Neural cell (in vitro differentiated cells): ENCODE measurements around the gene NTHL1. TPM values are rescaled to one million over a fixed set of nuclear protein-coding genes. Genes with fewer than 3 reads are reported as not detected.

Source experiments
- H2AFZ ChIP-seq: fragments of 200-600, 300-800 bp; sonication (generic), shearing (Covaris generic); 2 replicates; pipeline ENCODE4 v1.6.0; 2014; ENCODE audit warnings: low read depth, mild to moderate bottlenecking, antibody characterized with exemption, low read length, moderate library complexity
- H3F3A ChIP-seq: fragments of 200-600 bp; shearing (Covaris generic); 2 replicates; pipeline ENCODE4 v1.6.1; 2016; ENCODE audit warnings: mild to moderate bottlenecking, moderate library complexity, mixed read lengths, antibody characterized with exemption, low read length; ENCODE audit not compliant: insufficient read depth, poor library complexity, severe bottlenecking
- H3K27ac ChIP-seq: fragments of 200-600, 300-800 bp; sonication (generic), shearing (Covaris generic); 2 replicates; pipeline ENCODE4 v1.5.1; 2014; ENCODE audit warnings: mild to moderate bottlenecking, low read length, moderate library complexity
- H3K27me3 ChIP-seq: fragments of 300-800, 200-600 bp; sonication (generic), shearing (Covaris generic); 2 replicates; pipeline ENCODE4 v1.6.0; 2014; ENCODE audit warnings: mild to moderate bottlenecking, low read depth, low read length, moderate library complexity; ENCODE audit not compliant: insufficient read depth
- H3K36me3 ChIP-seq: fragments of 300-800, 200-600 bp; sonication (generic), shearing (Covaris generic); 2 replicates; pipeline ENCODE4 v1.5.1; 2014; ENCODE audit warnings: mild to moderate bottlenecking, antibody characterized with exemption, low read length, moderate library complexity; ENCODE audit not compliant: insufficient read depth
- H3K4me2 ChIP-seq: fragments of 300-800, 200-600 bp; sonication (generic), shearing (Covaris generic); 2 replicates; pipeline ENCODE4 v1.6.0; 2014; ENCODE audit warnings: mild to moderate bottlenecking, low read length
- H3K4me3 ChIP-seq: fragments of 300-800, 200-600 bp; sonication (generic), shearing (Covaris generic); 2 replicates; pipeline ENCODE4 v1.5.1; 2014; ENCODE audit warnings: mild to moderate bottlenecking, low read length, moderate library complexity
- H3K79me2 ChIP-seq: fragments of 200-600 bp; shearing (Covaris generic); replicated peaks from 2 replicates; pipeline ENCODE4 v1.6.0; 2014; ENCODE audit warnings: mild to moderate bottlenecking, low read length, moderate library complexity; ENCODE audit not compliant: insufficient read depth
- H3K9ac ChIP-seq: fragments of 300-800, 200-600 bp; sonication (generic), shearing (Covaris generic); 2 replicates; pipeline ENCODE4 v1.6.1; 2016; ENCODE audit warnings: mild to moderate bottlenecking, low read length, mixed read lengths
- H3K9me2 ChIP-seq: fragments of 200-600 bp; shearing (Covaris generic); 2 replicates; pipeline ENCODE4 v1.6.1; 2016; ENCODE audit warnings: mild to moderate bottlenecking, low read length, mixed read lengths; ENCODE audit not compliant: insufficient read depth
- H3K9me3 ChIP-seq: fragments of 200-600, 300-800 bp; sonication (generic), shearing (Covaris generic); 2 replicates; pipeline ENCODE4 v1.6.1; 2016; ENCODE audit warnings: mild to moderate bottlenecking, mixed run types, low read length, moderate library complexity, mixed read lengths
- H4K20me1 ChIP-seq: fragments of 200-600 bp; shearing (Covaris generic); 2 replicates; pipeline ENCODE4 v1.6.1; 2016; ENCODE audit warnings: mild to moderate bottlenecking, mixed run types; ENCODE audit not compliant: insufficient read depth
- CTCF ChIP-seq: fragments of 450-650 bp; IDR thresholded peaks from 2 replicates; pipeline ENCODE4 v1.5.1; 2014; ENCODE audit warnings: antibody characterized with exemption, mild to moderate bottlenecking, moderate library complexity; ENCODE audit not compliant: poor library complexity, severe bottlenecking
- EP300 ChIP-seq: fragments of 450-650 bp; conservative IDR thresholded peaks from 2 replicates; pipeline ENCODE4 v1.6.1; 2014; ENCODE audit warnings: antibody characterized with exemption, mild to moderate bottlenecking, moderate library complexity; ENCODE audit not compliant: poor library complexity, severe bottlenecking
- EZH2 ChIP-seq: fragments of 200-600, 300-800 bp; shearing (Covaris generic), sonication (generic); IDR thresholded peaks from 2 replicates; pipeline ENCODE4 v1.6.1; 2014; ENCODE audit warnings: antibody characterized with exemption, low read length, borderline replicate concordance, mild to moderate bottlenecking; ENCODE audit not compliant: insufficient read depth, poor library complexity, severe bottlenecking
- MXI1 ChIP-seq: fragments of 450-650 bp; conservative IDR thresholded peaks from 2 replicates; pipeline ENCODE4 v1.6.1; 2014; ENCODE audit warnings: antibody characterized with exemption, mild to moderate bottlenecking; ENCODE audit not compliant: poor library complexity, severe bottlenecking
- POLR2AphosphoS5 ChIP-seq: IDR thresholded peaks from 2 replicates; pipeline ENCODE4 v1.6.1; 2012
- RAD21 ChIP-seq: fragments of 450-650 bp; conservative IDR thresholded peaks from 2 replicates; pipeline ENCODE4 v1.6.1; 2014; ENCODE audit warnings: antibody characterized with exemption, mild to moderate bottlenecking, moderate library complexity
- SMC3 ChIP-seq: fragments of 450-650 bp; conservative IDR thresholded peaks from 2 replicates; pipeline ENCODE4 v1.6.1; 2014; ENCODE audit warnings: antibody characterized with exemption, mild to moderate bottlenecking, moderate library complexity; ENCODE audit not compliant: poor library complexity
- TAF1 ChIP-seq: IDR thresholded peaks from 2 replicates; pipeline ENCODE4 v1.6.1; 2012; ENCODE audit warnings: low read depth
- polyA plus RNA-seq: library from polyadenylated mRNA; depleted of rRNA; stranded (reverse); fragments of >200 nt; gene quantifications from 2 replicates; pipeline ENCODE4 v1.2.3, GENCODE V29; 2014
- TF ChIP-seq, protein P1 (sequence below): IDR thresholded peaks from 2 replicates; pipeline ENCODE4 v1.6.1; 2012; ENCODE audit warnings: borderline replicate concordance

Gene NTHL1
- polyA plus RNA-seq, 1 donor from 2014 or later, result 43.1 TPM

DNA sequence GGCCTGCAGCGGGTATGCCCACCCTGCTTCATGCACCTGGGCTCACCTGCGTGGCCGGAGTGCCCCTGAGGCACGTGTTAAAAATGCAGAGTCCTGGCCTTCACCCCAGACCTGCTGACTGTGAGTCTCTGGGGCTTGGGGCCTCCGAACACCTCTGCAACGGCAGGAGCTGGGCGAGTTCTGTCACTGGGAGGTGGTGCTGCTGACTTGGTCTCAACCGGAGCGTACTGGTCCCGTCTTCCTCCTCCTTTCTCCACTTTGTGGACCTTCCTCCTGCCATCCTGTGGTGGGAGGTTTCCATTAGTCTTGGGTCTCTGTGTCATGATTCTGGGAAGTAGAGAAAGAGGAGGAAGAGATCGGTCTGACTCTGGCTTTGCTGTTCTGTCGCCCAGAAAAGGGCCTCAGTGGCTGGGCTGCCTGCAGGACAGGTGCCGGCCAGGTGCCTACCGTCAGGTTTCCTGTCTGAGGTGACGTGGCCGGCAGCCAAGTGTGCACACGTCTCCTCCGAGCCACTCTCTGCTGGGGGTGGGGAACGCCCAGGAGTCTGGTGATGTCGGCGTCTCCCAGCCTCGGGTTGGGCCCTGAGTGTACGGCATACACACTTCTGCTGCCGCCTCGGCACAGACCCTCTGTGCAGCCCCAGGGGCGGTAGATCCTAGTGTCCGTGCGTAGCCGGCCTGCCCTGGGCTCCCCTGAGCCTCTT, 7.1 kb upstream of the NTHL1 start:
- H3K27ac ChIP-seq, result no peak overlapping the region
- no peak for TF ChIP-seq EP300
- no peak for TF ChIP-seq TAF1
- TF ChIP-seq, protein P1, sequence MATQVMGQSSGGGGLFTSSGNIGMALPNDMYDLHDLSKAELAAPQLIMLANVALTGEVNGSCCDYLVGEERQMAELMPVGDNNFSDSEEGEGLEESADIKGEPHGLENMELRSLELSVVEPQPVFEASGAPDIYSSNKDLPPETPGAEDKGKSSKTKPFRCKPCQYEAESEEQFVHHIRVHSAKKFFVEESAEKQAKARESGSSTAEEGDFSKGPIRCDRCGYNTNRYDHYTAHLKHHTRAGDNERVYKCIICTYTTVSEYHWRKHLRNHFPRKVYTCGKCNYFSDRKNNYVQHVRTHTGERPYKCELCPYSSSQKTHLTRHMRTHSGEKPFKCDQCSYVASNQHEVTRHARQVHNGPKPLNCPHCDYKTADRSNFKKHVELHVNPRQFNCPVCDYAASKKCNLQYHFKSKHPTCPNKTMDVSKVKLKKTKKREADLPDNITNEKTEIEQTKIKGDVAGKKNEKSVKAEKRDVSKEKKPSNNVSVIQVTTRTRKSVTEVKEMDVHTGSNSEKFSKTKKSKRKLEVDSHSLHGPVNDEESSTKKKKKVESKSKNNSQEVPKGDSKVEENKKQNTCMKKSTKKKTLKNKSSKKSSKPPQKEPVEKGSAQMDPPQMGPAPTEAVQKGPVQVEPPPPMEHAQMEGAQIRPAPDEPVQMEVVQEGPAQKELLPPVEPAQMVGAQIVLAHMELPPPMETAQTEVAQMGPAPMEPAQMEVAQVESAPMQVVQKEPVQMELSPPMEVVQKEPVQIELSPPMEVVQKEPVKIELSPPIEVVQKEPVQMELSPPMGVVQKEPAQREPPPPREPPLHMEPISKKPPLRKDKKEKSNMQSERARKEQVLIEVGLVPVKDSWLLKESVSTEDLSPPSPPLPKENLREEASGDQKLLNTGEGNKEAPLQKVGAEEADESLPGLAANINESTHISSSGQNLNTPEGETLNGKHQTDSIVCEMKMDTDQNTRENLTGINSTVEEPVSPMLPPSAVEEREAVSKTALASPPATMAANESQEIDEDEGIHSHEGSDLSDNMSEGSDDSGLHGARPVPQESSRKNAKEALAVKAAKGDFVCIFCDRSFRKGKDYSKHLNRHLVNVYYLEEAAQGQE, result no peak
- no peak for TF ChIP-seq MXI1
- TF ChIP-seq EZH2, result no peak
- no peak for TF ChIP-seq RAD21
- TF ChIP-seq CTCF, result no peak
- TF ChIP-seq POLR2AphosphoS5, result no peak
- TF ChIP-seq SMC3, result no peak
- H3K27me3 ChIP-seq, result no peaks in the 10 kb centered on the region
- H3K79me2 ChIP-seq, result no peaks in the 10 kb centered on the region
- no peaks in the 10 kb centered on the region for H3K9me2 ChIP-seq
- H3K36me3 ChIP-seq, result no peaks in the 10 kb centered on the region
- no peaks in the 10 kb centered on the region for H3F3A ChIP-seq
- H3K4me2 ChIP-seq, result no peak overlapping the region
- H3K9ac ChIP-seq, result no peak overlapping the region
- H3K4me3 ChIP-seq, result no peak overlapping the region
- H3K9me3 ChIP-seq, result no peaks in the 10 kb centered on the region
- no peak overlapping the region for H2AFZ ChIP-seq
- H4K20me1 ChIP-seq, result no peaks in the 10 kb centered on the region

DNA sequence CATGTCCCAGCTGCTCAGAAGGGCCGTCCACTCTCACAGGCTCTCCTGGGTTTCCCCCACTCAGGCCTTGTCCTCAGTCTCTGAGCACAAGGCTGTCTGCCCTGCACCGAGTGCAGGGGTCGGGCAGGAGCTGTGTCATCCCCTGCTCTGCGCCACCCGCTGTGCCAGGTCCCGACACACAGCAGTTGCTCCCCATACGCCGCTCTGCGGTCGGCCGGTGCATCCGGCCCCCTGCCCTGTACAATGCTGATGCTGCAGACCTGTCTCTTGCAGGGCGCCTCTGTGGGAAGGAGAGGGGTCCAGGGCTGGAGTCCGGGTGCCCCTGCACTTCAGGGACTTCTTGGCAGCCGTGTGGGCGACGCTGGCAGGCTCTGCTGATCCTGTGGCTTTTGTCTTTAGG, 6.3 kb upstream of the NTHL1 start:
- TF ChIP-seq SMC3, result no peak
- TF ChIP-seq CTCF, result no peak
- TF ChIP-seq, protein P1, result no peak
- no peak for TF ChIP-seq EP300
- no peak for TF ChIP-seq RAD21
- TF ChIP-seq TAF1, result no peak
- TF ChIP-seq MXI1, result no peak
- H3K9ac ChIP-seq, result no peak overlapping the region
- no peaks in the 10 kb centered on the region for H3K9me3 ChIP-seq
- H2AFZ ChIP-seq, result no peak overlapping the region
- H3F3A ChIP-seq, result no peaks in the 10 kb centered on the region
- H3K4me2 ChIP-seq, result no peak overlapping the region
- H3K27me3 ChIP-seq, result no peaks in the 10 kb centered on the region
- no peak overlapping the region for H3K27ac ChIP-seq
- H3K36me3 ChIP-seq, result no peaks in the 10 kb centered on the region
- H3K79me2 ChIP-seq, result peaks cover 2% of the 10 kb centered on the region
- H3K4me3 ChIP-seq, result no peak overlapping the region
- no peaks in the 10 kb centered on the region for H4K20me1 ChIP-seq
- no peaks in the 10 kb centered on the region for H3K9me2 ChIP-seq
